Right lobe of liver (tissue), 6 donors: ENCODE results near the gene CTSD. TPM values are rescaled to one million over a fixed set of nuclear protein-coding genes. Genes with fewer than 3 reads are reported as not detected.

ENCODE experiments used
- ATAC-seq, 4 donors: fragments of 200-7000 bp; cut with Tn5 transposase; one replicate each; pipeline ENCODE4 v1.9.1; 2020; ENCODE audit warnings: mild to moderate bottlenecking in 4 of 4, moderate library complexity in 4 of 4
- DNase-seq, 3 donors: peaks; one replicate each; pipeline ENCODE4 v3.0.0-alpha.2; 2020
- H3K27ac ChIP-seq, 3 donors: fragments of 200-600 bp; one replicate each; pipeline ENCODE4 v1.8.0; 2022
- H3K27me3 ChIP-seq, 2 donors: fragments of 200-600 bp; one replicate each; pipeline ENCODE4 v1.8.0; 2022
- H3K36me3 ChIP-seq, 4 donors: fragments of 200-600 bp; sonication (generic) in 1 of 4; one replicate each; pipeline versions ENCODE4 v1.5.1 to v1.8.0; 2017 to 2022; ENCODE audit warnings: control low read depth in 1 of 4
- H3K4me1 ChIP-seq, 4 donors: fragments of 200-600 bp; sonication (generic) in 1 of 4; one replicate each; pipeline versions ENCODE4 v1.5.1 to v1.8.0; 2017 to 2022; ENCODE audit warnings: control low read depth in 1 of 4
- H3K4me3 ChIP-seq, 3 donors: fragments of 200-600 bp; one replicate each; pipeline ENCODE4 v1.8.0; 2022
- H3K9me3 ChIP-seq, 4 donors: fragments of 200-600 bp; sonication (generic) in 1 of 4; one replicate each; pipeline versions ENCODE4 v1.5.1 to v1.8.0; 2017 to 2022; ENCODE audit warnings: control low read depth in 1 of 4
- CTCF ChIP-seq, 4 donors: fragments of 200-600 bp in 3 of 4; fragments of 450-650 bp in 1 of 4; IDR thresholded peaks; one replicate each; pipeline versions ENCODE4 v1.5.1 to v1.8.0; 2016 to 2022; ENCODE audit warnings: antibody characterized with exemption in 4 of 4, mild to moderate bottlenecking in 2 of 4
- POLR2A ChIP-seq: fragments of 450-650 bp; IDR thresholded peaks from one replicate; pipeline ENCODE4 v1.6.1; 2017; ENCODE audit warnings: antibody characterized with exemption, mild to moderate bottlenecking
- WGBS: methylation state at CpG from one replicate; pipeline ENCODE4 v1.1.6; 2018; ENCODE audit warnings: low coverage, low lambda C conversion rate; ENCODE audit not compliant: insufficient coverage; ENCODE audit errors: missing lambda C conversion rate; 5-methylcytosine and 5-hydroxymethylcytosine counted together
- intact Hi-C, 2 donors: fragments of 100-400 bp; cut with DNase I; formaldehyde crosslinking; loops; one replicate each; pipeline versions ENCODE4 v1.11.2 to v1.14.1; 2022
- total RNA-seq, 6 experiments: library from RNA; depleted of rRNA in 2 of 6; stranded (reverse); fragments of >200 nt in 2 of 6; fragmentation: NEBNext Ultra II Directional in 3 of 6; extraction: Animal tissue kit (Norgen Biotek cat#: 25700) in 3 of 6; gene quantifications; one replicate each; pipeline versions ENCODE4 v1.1.0 to v1.2.4, GENCODE V29; 2016 to 2023
- donor health status: DM: no; HTN: yes; CAD: no.
- donor health status: DM: no; HTN: no; CAD: no.
- donor health status: DM: no; HTN: no; CAD: no.
- donor health status: DM: no; HTN: yes; CAD: no.
- donor health status: DM: no; HTN: yes; CAD: no.

CTSD gene
- total RNA-seq, 6 experiments from 2014 or later: 515 to 1,549 (median 1,009) TPM

- Histone ChIP-seq H3K9me3 (no peaks in the 10 kb centered on the region), H3K4me1 (no peaks in the 10 kb centered on the region), H3K36me3 (no peaks in the 10 kb centered on the region), H3K27me3 (no peaks in the 10 kb centered on the region), H3K4me3 (no peak overlapping the region), H3K27ac (no peak overlapping the region)
- TF ChIP-seq POLR2A (no peak), CTCF (IDR thresholded peaks at IDR 0.05) (no peak)
- intact Hi-C loops: no loop called here
- ATAC-seq (no peak), DNase-seq (no peak)
- 41% methylated on average over 4 of the region's 12 CpGs for WGBS
These were observed 32.8 kb upstream of the CTSD start for GRCh38 chr11:1796413-1797011.

GRCh38 chr11:1793081-1793480 lies 29.4 kb upstream of the CTSD start:
- H3K9me3 ChIP-seq: no peaks in the 10 kb centered on the region
- no peak overlapping the region for H3K27ac ChIP-seq
- DNase-seq (no peak), ATAC-seq (no peak)
- no peak for TF ChIP-seq CTCF (IDR thresholded peaks at IDR 0.05)
- no peak for TF ChIP-seq POLR2A
- H3K4me3 ChIP-seq: no peak overlapping the region
- H3K27me3 ChIP-seq: no peaks in the 10 kb centered on the region
- intact Hi-C loops: no loop called here
- WGBS: 33% methylated on average over 3 of the region's 3 CpGs
- no peaks in the 10 kb centered on the region for H3K36me3 ChIP-seq
- H3K4me1 ChIP-seq: no peaks in the 10 kb centered on the region

GRCh38 chr11:1792461-1792860 lies 28.7 kb upstream of the CTSD start:
- ATAC-seq: no peak
- Histone ChIP-seq H3K4me3 (no peak overlapping the region), H3K27ac (no peak overlapping the region), H3K36me3 (no peaks in the 10 kb centered on the region), H3K27me3 (no peaks in the 10 kb centered on the region), H3K9me3 (no peaks in the 10 kb centered on the region), H3K4me1 (no peaks in the 10 kb centered on the region)
- TF ChIP-seq POLR2A: no peak
- no peak for TF ChIP-seq CTCF (IDR thresholded peaks at IDR 0.05)
- intact Hi-C loops: no loop called here
- DNase-seq: no peak
- WGBS: 51% methylated on average over 11 of the region's 12 CpGs

GRCh38 chr11:1791912-1792311 lies 28.2 kb upstream of the CTSD start:
- WGBS: 82% methylated on average over 6 of the region's 6 CpGs
- intact Hi-C loops: no loop called here
- H3K27me3 ChIP-seq: no peaks in the 10 kb centered on the region
- DNase-seq (no peak), ATAC-seq (no peak)
- no peaks in the 10 kb centered on the region for H3K4me1 ChIP-seq
- TF ChIP-seq CTCF (IDR thresholded peaks at IDR 0.05): no peak
- H3K36me3 ChIP-seq: no peaks in the 10 kb centered on the region
- H3K27ac ChIP-seq: no peak overlapping the region
- no peaks in the 10 kb centered on the region for H3K9me3 ChIP-seq
- no peak overlapping the region for H3K4me3 ChIP-seq

- TF ChIP-seq POLR2A (no peak), CTCF (IDR thresholded peaks at IDR 0.05) (no peak)
- ATAC-seq (no peak), DNase-seq (peak in 1 of 3 donors; percentile 25)
- WGBS: no CpG with 5 or more reads among the region's 4 CpGs
- Histone ChIP-seq H3K27me3 (no peaks in the 10 kb centered on the region), H3K27ac (no peak overlapping the region), H3K9me3 (no peaks in the 10 kb centered on the region), H3K36me3 (no peaks in the 10 kb centered on the region), H3K4me1 (no peaks in the 10 kb centered on the region), H3K4me3 (no peak overlapping the region)
- intact Hi-C loops: no loop called here
These were observed 22.7 kb upstream of the CTSD start for GRCh38 chr11:1786466-1786865.
